Mammary epithelial cell (primary cell): ENCODE results near the gene OSCP1.

Experiments
- CTCF ChIP-seq, 2 donors: IDR thresholded peaks in 1 of 2; conservative IDR thresholded peaks in 1 of 2; 2 replicates each; pipeline ENCODE4 v1.5.1; 2011 to 2012; ENCODE audit warnings: inconsistent platforms in 2 of 2, low read length in 2 of 2, mild to moderate bottlenecking in 2 of 2, control low read depth in 1 of 2, low read depth in 1 of 2; ENCODE audit not compliant: insufficient read depth in 1 of 2; ENCODE audit errors: extremely low read depth in 1 of 2
- EZH2 ChIP-seq: IDR thresholded peaks from 2 replicates; pipeline ENCODE4 v1.6.1; 2012; ENCODE audit warnings: low read length, inconsistent platforms, borderline replicate concordance

GRCh38 chr1:36380143-36380619 lies 70.1 kb downstream of the OSCP1 start:
- TF ChIP-seq CTCF (conservative IDR thresholded peaks at IDR 0.05 in 1 of 2, IDR thresholded peaks at IDR 0.05 in 1 of 2; ENCODE audit: extremely low read depth in 1 of 2, insufficient read depth in 1 of 2, low read depth in 1 of 2, low read length in 2 of 2) (no peak), EZH2 (no peak)
